SIG-M5 treated with dmso at 0.1 percent for 504 hours (cell line): ENCODE results near the gene IL1RN.
A peak's percentile ranks its signal among the peaks of the same experiment; 100 is the strongest.
"Not testable (repeated sequence)": the region's sequence is repeated elsewhere in the genome, so short reads cannot be mapped to it uniquely, and the experiment has no call there.

Experiments used
- DNase-seq: peaks from one replicate; lab custom pipeline; 2025; ENCODE audit not compliant: unreplicated experiment; lab: John Stamatoyannopoulos, UW

IL1RN gene, protein sequence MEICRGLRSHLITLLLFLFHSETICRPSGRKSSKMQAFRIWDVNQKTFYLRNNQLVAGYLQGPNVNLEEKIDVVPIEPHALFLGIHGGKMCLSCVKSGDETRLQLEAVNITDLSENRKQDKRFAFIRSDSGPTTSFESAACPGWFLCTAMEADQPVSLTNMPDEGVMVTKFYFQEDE

DNA sequence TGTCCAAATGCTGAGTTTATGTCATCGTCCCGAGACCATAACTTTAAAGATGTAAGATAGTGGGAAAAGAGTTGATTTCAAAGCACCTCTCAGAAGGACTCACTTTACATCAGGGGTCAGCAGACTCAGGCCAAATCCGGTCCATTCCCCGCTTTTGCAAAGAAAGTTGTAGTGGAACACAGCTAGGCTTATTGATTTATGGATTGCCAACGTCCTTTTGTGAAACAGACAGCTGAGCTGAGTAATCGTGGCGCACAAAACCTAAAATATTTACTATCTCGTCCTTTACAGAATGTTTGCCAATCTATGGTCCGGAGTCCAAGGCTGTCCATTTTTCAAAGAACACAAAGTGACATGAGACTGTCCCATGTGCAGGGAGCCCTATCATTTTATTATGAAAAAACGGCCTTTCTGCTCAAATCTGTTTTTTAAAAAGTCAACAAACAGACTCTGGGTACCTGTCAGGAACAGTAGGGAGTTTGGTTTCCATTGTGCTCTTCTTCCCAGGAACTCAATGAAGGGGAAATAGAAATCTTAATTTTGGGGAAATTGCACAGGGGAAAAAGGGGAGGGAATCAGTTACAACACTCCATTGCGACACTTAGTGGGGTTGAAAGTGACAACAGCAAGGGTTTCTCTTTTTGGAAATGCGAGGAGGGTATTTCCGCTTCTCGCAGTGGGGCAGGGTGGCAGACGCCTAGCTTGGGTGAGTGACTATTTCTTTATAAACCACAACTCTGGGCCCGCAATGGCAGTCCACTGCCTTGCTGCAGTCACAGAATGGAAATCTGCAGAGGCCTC is at the start of gene IL1RN:
TSS of gene IL1RN (plus strand) at position 754 of the 801 bp plus-strand sequence. CDS start at position 781, 27 bp downstream.
- DNase-seq = peak; percentile 93

DNA sequence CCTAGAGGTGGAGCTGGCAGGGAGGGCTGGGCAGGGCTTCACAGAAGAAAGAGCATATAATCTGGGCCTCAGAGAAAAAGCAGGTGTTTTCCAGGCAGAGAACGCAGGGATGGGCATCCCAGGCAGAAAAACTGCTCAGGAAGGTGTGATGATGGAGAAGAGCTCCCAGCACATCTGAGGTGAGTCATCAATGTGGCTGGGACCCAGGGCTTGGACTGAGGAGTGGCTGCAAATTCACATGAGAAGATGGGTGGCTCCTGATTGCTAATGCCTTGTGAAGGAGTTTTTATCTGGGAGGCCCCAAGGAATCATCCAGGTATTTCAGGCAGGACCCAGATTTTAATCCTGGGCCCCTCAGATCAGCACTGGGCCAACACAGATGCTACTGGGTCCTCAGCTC is 49.5 kb upstream of the IL1RN start:
- DNase-seq = no peak

DNA sequence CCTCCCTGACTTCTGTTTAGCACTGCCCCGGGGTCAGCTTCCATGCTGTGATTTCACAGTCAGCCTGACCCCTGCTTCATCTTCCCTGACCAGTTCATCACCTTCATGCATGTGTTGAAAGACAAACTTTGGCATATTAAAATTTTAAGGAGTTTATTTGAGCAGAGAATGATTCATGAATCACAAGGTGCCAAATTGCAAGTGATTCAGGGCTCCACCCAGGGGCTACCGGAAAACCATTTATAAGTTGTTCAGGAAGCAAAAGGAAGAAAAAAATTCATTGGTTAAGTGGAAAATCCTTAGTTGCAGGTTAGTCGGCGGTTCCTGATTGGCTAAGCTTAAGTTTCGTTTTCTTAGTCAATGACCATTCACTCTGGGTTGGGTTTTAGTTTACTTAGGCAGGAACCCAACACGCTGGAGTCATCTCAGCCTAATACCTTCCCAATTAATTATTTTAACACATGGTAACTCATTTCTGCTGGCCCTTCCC is 49.0 kb upstream of the IL1RN start:
- DNase-seq = peak; percentile 70

DNA sequence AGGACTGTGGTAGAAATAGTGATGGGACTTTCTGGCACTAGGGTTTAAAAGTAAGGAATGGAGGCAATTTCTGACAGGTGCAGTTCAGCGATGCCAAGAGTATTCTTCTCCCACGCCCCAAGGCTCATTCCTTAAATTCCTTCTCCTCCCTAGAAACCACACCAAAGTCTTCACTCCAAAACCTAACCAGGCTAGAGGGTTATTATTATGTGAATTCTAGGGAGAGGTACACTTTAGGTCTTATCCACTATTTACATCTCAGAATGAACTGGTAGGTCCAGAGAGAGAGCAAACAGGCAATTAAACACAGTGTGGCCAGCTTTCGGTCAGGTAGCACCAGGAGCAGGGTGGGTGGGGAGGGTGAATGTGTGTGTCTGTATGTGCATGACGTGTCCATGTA is 48.3 kb upstream of the IL1RN start:
- DNase-seq = peak; percentile 45

DNA sequence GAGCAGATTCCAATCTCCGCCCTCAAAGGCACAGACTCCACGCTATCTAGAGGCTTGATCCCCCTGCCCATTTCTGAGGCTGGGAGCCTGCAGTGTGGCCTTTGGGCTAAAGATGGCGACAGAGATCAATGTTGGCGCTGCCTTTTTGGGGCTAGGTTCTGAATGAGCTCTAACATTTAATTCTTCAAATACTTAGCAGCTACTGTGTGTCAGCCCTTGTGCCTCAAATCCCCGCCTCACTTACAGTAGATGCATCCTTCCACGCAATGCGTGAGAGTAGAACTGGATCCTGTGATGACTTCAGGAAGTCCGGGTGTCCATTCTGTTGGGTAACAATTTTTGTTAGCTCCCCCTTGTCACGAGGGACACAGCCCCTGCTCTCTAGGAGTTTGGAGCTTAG is 47.3 kb upstream of the IL1RN start:
- DNase-seq = peak; percentile 40

DNA sequence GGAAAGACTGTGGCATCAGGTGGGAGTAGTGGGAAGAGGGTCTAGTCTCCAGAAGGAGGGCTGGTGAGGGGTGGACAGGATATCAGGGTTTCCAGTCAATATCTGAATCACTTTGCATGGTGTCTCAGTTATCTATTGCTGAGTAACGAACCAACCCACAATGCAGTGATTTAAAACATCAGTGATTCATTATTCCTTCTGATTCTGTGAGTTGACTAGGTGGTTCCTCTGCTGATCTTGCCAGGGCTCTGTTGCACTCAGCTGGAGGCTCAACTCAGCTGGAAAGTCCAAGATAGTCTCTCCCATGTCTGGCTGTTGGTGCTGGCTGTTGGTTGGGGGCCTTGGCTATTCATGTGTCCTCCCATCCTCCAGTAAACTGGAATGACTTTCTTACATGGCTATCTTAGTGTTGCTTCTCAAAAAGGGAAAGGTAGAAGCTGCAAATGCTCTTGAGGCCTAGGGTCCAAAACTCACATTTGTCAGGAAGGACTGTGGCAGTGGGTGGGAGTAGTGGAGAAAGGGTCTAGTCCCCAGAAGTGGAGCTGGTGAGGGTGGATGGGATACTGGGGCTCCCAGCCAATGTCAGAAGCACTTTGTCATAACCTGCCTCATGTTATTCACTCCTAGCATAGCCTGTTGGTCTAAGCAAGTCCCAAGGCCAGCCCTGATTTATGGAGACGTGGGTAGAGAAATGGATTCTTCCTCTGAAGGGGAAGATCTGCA is 45.7 kb upstream of the IL1RN start:
- no peak for DNase-seq

DNA sequence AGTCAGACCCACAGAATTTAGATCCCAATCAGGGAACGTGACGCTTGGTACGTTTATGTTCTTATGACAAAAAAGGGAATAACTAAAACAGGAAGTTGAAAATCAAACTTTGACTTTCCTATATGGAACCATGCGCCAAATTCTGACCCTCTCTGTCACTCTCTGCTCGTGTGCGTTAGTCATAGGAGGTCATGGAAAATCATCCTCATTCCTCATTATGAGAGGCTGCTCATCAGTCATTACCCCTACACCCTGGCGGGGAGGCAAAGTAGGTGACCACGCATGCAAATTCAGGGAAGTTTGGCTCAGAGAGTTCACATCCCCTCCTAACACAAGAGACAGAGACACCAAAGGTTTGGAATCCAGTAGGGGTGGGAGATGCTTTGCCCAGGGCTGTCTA is 44.1 kb upstream of the IL1RN start:
- DNase-seq = no peak

DNA sequence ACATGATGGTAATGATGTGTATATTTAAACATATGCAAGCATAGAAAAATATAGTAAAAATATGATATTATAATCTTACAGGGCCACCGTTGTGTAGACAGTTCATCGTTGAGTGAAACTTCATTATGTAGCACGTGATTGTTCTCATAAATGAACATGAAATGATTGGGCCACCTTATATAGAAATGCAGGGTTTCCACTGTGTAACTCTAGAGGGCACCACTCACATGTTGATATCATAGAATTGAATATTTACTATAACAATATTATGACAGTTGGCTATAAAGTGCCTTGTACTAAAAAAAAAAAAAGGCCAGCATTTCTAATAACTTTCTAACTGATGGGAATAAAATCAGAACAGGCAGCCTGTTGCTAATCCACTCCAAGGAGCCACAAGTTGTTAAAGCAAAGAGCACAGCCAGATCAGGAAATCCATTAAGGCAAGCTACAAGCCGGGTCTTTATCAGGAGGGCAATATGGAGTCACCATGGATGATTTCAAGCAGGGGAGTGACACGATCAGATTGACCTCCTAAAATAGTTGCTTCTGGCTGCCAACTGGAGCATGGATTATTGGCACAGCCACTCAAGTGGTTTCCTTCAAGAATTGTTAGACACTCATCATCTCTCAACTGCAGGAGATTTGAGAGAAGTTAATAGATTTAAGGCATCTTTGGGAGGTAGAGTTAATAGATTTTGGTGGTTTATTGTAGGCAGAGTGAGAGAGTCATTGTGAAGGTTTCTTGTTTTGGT is 43.0 kb upstream of the IL1RN start:
- peak; percentile 36 for DNase-seq

DNA sequence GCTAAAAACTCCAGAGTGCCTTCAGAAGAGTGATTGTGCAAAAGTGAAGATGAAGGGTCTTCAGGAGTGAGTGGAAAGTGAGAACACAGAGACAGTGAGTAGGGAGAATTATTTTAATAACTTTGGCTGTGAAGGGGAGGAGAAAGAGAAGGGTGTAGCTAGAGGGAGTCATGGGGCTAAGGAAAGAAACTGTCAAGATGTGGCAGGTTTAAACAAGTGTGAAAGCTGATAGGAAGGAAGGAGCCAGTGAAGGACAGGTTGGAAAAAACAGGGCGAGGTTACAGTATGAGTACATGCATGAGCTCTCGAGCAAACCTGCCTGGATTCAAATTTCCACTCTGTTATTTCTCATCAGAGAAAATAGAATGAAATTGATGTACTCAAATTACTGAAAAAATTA is 41.9 kb upstream of the IL1RN start:
- DNase-seq = no peak

DNA sequence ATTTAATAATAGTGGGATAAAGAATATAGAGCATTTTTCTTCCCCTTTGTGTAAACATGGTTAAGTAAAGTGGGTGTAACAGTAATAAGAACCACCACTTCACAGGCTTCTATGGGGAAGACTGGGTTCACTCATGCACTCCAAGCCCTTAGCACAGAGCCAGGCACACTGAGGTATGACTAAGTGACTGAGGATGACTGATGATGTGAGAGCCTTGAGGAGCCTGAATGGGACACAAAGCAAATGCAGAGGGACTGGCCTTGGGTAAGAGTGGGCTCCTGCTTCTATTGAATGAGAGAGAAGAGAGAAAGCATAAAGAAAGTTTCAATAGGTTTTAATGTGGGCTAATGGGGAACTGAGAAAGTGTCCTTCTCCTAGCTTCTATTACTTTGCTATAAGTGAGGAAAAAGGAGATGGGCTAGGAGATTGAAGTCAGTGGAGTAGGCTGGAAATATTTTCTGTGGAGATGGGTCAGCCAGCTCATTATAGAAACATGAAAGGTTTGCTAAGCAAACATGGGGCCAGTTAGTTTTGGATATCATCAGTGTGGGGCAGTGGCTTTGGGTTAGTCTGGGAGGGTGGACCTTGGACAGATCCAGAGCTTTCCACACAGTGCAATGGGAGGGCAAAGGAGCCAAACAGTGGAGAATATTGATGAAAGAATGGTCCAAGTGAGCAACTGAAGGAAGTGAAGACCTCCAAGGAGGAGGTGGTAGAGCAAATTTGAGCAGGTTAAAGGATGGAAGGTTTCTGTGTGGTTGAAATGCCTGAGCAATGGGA is 39.0 kb upstream of the IL1RN start:
- DNase-seq = no peak

DNA sequence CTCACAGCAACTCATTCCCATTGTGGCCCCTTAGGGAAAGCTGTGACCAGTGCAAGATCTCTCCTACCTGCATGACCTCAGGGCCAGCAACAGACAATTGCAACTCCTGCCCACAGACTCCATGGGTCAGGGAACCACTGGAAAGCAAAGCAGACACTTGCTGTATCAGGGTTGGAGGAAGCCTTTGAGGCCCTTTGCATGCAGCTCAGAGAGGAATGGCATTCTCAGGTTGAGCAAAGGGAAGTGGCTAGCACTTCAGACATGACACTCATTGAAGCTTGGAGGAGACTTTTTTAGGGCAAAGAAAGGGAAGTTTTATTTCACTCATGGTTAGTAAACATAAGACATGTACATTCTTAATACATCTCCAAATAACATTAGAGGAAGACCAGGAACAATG is 37.5 kb upstream of the IL1RN start:
- DNase-seq = peak; percentile 23

DNA sequence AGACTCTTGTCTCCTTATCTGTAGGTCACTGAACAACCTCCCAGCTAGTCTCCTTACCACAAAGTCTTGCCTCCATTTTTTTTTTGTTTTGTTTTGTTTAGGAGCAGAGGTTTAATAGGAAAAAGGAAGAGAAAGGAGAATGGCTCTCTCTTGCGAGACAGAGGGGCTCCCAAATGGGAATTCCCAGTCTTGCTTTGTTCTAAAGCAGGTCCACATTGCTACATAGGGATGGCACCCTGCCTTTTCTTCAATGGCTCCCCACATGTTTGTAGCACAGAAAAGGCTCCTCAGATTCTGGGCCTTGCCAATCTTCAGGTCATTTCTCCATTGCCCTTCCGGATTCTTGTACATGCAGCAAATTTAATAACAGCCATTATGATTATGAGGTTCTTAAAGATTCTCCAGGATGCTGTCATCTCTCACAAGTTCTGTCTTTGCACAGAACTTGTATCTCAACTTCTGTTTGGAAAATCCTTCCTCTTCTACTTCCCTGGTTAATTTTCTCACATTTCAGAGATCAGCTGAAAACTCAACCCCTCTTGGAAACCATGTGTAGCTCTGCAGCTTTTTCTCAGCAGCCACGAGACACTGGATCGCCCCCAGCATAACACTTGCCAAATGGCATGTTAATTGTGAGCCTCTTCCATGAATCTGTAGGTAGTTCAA is 36.0 kb upstream of the IL1RN start:
- no peak for DNase-seq

DNA sequence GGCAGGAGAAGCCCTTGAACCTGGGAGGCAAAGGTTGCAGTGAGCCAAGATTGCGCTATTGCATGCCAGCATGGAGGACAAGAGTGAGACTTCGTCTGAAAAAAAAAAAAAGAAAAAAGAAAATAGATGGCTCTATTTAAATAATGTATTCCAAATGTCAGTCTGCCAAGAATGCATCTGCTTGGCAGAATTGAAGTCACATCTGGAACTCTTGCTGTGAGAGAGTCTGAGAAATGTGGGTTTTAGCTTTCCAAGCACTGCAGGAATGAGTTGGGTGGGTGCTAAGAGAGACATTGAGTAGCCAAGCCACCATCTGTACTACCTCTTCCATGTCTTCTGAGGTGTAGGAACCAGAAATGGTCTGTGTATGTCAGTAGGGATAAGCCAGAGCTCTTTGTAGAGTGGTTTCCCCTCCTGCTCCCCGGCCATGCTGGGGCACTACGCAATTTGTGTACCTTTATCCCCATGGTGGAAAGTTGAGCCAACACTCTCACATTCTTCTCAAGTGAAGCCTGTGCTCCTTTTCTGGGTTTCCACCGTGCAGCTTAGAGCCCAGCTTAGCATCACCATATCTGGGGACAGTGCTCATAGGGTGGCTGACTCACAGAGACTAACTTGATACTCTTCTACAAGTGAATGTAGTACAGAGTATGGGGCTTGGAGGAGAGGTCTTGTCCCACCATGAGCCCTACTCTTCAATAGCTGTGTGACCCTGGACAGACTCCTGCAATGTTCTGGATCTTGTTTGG is 34.4 kb upstream of the IL1RN start:
- no peak for DNase-seq

DNA sequence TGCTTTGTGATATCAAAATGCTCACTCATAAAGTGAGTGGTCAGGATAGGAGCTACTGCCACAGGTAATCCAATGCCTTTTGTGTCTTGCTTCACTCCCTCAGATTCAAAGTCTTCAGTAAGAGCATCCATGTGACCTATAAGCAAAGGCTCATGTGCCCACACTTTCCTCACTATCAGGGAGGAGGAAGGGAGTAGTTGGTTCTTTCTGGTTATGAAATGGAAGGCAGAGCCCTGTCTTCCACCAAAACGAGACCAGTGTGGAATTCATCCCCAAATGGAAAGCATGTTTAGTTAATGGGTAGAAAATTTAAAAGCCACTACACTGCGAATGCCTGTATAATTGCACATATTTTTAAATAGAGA is 33.8 kb upstream of the IL1RN start:
- DNase-seq = no peak

DNA sequence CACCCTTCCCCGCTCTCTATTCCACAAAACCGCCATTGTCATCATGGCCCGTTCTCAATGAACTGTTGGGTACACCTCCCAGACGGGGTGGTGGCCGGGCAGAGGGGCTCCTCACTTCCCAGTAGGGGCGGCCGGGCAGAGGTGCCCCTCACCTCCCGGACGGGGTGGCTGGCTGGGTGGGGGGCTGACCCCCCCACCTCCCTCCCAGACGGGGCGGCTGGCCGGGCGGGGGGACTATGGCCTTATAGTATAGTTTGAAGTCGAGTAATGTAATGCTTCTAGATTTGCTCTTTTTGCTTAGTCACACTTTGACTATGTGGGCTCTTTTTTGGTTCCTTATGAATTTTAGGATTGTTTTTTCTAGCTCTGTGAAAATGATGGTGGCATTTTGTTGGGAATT is 31.1 kb upstream of the IL1RN start:
- DNase-seq = not testable (repeated sequence)

DNA sequence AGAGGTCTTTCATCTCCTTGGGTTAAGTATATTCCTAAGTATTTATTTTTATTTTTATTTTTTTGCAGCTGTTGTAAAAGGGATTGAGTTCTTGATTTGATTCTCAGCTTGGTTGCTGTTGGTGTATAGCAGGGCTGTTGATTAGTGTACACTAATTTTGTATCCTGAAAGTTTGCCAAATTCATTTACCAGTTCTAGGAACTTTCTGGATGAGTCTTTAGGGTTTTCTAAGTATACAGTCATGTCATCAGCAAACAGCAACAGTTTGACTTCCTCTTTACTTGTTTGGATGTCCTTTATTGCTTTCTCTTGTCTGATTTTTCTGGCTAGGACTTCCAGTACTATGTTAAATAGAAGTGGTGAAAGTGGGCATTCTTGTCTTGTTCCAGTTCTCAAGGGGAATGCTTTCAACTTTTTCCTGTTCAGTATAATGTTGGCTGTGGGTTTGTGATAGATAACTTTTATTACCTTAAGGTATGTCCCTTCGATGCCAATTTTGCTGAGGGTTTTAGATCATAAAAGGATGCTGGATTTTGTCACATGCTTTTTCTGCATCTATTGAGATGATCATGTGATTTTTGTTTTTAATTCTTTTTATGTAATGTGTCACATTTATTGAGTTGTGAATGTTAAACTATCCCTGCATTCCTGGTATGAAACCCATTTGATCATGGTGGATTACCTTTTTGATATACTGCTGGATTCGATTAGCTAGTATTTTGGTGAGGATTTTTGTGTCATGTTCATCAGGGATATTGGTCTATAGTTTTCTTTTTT is 30.4 kb upstream of the IL1RN start:
- not testable (repeated sequence) for DNase-seq

DNA sequence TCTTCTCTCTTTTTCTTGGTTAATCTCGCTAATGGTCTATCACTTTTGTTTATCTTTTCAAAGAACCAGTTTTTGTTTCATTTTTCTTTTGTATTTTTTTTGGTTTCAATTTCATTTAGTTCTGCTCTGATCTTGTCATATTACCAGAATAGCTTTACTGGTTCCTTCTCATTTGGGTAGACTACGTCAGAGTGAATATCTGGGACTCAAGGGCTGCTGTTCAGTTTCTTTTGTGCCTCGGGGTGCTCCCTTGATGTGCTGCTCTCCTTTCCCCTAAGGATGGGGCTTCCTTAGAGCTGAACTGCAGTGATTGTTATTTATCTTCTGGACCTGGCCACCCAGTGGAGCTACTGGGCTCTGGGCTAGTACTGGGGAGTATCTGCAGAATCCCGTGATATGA is 29.4 kb upstream of the IL1RN start:
- DNase-seq = no peak

DNA sequence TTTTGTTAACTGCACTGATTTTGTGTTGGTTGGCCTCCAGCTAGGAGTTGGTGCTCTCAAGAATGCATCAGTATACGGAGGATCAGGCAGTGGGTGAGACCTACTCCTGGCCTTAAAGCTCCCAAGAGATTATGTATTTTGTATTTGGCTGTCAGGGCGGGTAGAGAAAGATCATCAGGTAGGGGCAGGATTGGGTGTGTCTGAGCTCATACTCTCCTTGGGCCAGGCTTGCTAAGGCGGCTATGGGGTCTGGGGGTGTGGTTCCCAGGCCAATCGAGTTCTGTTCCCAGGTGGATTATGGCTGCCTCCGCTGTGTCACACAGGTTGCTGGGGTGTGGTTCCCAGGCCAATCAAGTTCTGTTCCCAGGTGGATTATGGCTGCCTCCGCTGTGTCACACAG is 28.9 kb upstream of the IL1RN start:
- no peak for DNase-seq

DNA sequence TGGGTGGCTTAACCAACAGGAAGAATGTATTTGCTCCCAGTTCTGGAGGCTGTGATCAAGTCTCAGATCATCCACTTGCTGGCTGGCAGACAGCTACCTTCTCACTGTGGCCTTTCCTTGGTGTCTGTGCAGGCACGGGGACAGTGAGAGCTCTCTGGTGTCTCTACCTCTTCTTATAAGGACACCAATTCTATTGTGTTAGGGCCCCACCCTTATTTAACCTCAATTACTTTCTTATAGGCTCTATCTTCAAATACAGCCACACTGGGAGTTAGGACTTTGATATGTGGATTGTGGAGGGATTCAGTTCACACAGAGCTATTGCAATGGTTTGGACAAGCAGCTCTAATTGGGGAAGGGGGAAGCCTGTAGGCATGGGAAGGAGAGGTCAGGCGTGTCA is 25.3 kb upstream of the IL1RN start:
- no peak for DNase-seq
